Stomach (tissue), 9 donors: ENCODE data around the gene RINL. TPM values are rescaled to one million over a fixed set of nuclear protein-coding genes. Genes with fewer than 3 reads are reported as not detected.
"Not testable (repeated sequence)": the region's sequence is repeated elsewhere in the genome, so short reads cannot be mapped to it uniquely, and the experiment has no call there.

Experiments
- DNase-seq, 2 donors: peaks; one replicate each; pipeline versions ENCODE4 v3.0.0 to v3.0.0-alpha.2; 2013 to 2019
- H3K27ac ChIP-seq, 5 donors: fragments of 200-600 bp in 4 of 5; sonication (generic) in 4 of 5; one replicate each; pipeline ENCODE4 v1.5.1; 2013 to 2019; ENCODE audit warnings: mild to moderate bottlenecking in 1 of 5, moderate library complexity in 1 of 5
- H3K27me3 ChIP-seq, 3 donors: fragments of 200-600 bp; sonication (generic); one replicate each; pipeline ENCODE4 v1.5.1; 2017 to 2019; ENCODE audit warnings: mixed run types in 1 of 3
- H3K36me3 ChIP-seq, 4 donors: fragments of 200-600 bp; sonication (generic); 1 replicate in 3 of 4; 2 replicates in 1 of 4; pipeline ENCODE4 v1.5.1; 2016 to 2019
- H3K4me1 ChIP-seq, 4 donors: fragments of 200-600 bp; sonication (generic); one replicate each; pipeline ENCODE4 v1.5.1; 2016 to 2019
- H3K4me3 ChIP-seq, 4 donors: fragments of 200-600 bp; sonication (generic) in 3 of 4; one replicate each; pipeline ENCODE4 v1.5.1; 2016 to 2019; ENCODE audit warnings: mild to moderate bottlenecking in 1 of 4
- H3K9me3 ChIP-seq, 4 donors: fragments of 200-600 bp; sonication (generic); one replicate each; pipeline ENCODE4 v1.5.1; 2016 to 2019
- EP300 ChIP-seq: sonication (generic); formaldehyde crosslinking; IDR thresholded peaks from one replicate; pipeline ENCODE4 v1.6.1; 2017; ENCODE audit warnings: antibody characterized with exemption
- POLR2A ChIP-seq, 4 donors: fragments of 450-650 bp; IDR thresholded peaks; one replicate each; pipeline ENCODE4 v1.6.1; 2016; ENCODE audit warnings: antibody characterized with exemption in 4 of 4, control low read depth in 2 of 4, mild to moderate bottlenecking in 1 of 4, moderate library complexity in 1 of 4
- POLR2AphosphoS5 ChIP-seq, 3 donors: sonication (generic); formaldehyde crosslinking; IDR thresholded peaks; one replicate each; pipeline ENCODE4 v1.6.1; 2016; ENCODE audit warnings: antibody characterized with exemption in 3 of 3
- WGBS, 5 donors: extraction: QIAGEN DNeasy Blood & Tissue Kit in 3 of 5; methylation state at CpG; one replicate each; pipeline versions ENCODE4 v1.1.5 to v1.1.7; 2013 to 2018; 5-methylcytosine and 5-hydroxymethylcytosine counted together
- intact Hi-C: fragments of 100-400 bp; cut with DNase I; formaldehyde crosslinking; loops from one replicate; pipeline ENCODE4 v1.15.1; 2023; ENCODE audit warnings: low total_unique reads
- polyA plus RNA-seq, 3 donors: library from polyadenylated mRNA; stranded (reverse); fragments of 200-250 nt; gene quantifications; one replicate each; pipeline ENCODE4 v1.2.3, GENCODE V29; 2013
- total RNA-seq, 5 donors: library from RNA; depleted of rRNA; stranded (reverse); fragments of >200 nt; gene quantifications; one replicate each; pipeline versions ENCODE4 v1.1.0 to v1.2.3, GENCODE V29; 2014 to 2016
- TF ChIP-seq, protein P1 (sequence below), 7 experiments: fragments of 450-650 bp in 4 of 7; fragments of 200-600 bp in 3 of 7; sonication (generic) in 3 of 7; IDR thresholded peaks; one replicate each; pipeline ENCODE4 v1.5.1; 2016 to 2019; ENCODE audit warnings: antibody characterized with exemption in 7 of 7, control low read depth in 2 of 7, mild to moderate bottlenecking in 1 of 7
- donor health status: healthy with polysubstance abuse.
- donor health status: Bipolar disorder and iron deficiency.
- donor health status: healthy.

The RINL gene
- total and polyA plus RNA-seq, 8 donors = 1.8 to 10.0 (median 6.9) TPM; not detected in 1

DNA sequence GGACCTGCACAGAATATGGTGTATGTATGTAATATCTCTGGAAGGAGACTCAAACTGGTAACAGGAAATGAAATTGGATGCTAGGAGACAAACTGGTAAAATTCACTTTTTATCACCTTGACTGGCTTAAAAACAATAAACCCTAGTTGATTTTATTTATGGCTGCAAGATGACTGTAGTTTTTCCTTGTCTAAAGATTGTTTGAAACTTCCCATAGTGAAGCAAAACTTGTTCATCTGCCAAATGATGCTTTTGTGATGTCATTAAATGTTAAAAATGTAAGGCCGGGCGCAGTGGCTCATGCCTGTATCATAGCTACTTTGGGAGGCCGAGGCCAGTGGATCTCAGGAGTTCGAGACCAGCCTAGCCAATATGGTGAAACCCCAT lies 44.0 kb downstream of the RINL start:
- Histone ChIP-seq H3K4me1 (peaks cover 47 to 77% (median 65%) of the 10 kb centered on the region in 4 donors), H3K27me3 (no peaks in the 10 kb centered on the region), H3K9me3 (no peaks in the 10 kb centered on the region), H3K36me3 (peaks cover 47 to 58% (median 56%) of the 10 kb centered on the region in 4 donors), H3K4me3 (no peak overlapping the region), H3K27ac (peak overlapping the region in 2 of 5 donors; percentile 78 to 97)
- no peak for DNase-seq
- intact Hi-C loops = no loop called here
- TF ChIP-seq EP300 (no peak), POLR2AphosphoS5 (IDR thresholded peaks at IDR 0.05) (no peak), POLR2A (IDR thresholded peaks at IDR 0.05) (no peak)
- TF ChIP-seq, protein P1, sequence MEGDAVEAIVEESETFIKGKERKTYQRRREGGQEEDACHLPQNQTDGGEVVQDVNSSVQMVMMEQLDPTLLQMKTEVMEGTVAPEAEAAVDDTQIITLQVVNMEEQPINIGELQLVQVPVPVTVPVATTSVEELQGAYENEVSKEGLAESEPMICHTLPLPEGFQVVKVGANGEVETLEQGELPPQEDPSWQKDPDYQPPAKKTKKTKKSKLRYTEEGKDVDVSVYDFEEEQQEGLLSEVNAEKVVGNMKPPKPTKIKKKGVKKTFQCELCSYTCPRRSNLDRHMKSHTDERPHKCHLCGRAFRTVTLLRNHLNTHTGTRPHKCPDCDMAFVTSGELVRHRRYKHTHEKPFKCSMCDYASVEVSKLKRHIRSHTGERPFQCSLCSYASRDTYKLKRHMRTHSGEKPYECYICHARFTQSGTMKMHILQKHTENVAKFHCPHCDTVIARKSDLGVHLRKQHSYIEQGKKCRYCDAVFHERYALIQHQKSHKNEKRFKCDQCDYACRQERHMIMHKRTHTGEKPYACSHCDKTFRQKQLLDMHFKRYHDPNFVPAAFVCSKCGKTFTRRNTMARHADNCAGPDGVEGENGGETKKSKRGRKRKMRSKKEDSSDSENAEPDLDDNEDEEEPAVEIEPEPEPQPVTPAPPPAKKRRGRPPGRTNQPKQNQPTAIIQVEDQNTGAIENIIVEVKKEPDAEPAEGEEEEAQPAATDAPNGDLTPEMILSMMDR (IDR thresholded peaks at IDR 0.05) = no peak
- 88 to 98% (median 96%) methylated on average over 4 of the region's 4 CpGs for WGBS, 5 donors

DNA sequence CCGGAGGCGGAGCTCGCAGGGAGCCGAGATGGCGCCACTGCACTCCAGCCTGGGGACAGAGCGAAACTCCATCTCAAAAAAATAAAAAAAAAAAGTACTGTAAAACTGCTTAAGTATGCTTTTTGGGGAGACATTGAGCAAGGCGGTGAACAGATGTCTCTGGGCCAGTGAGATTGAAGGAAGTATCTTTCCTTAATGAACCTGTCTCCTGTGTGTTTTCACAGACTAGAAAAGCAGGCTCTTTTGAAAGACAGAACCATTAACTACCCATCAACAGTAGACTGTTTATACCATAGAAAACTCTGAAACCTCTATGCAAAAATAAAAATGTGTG lies 45.0 kb downstream of the RINL start:
- Histone ChIP-seq H3K36me3 (peaks cover 44 to 58% (median 56%) of the 10 kb centered on the region in 4 donors), H3K27me3 (no peaks in the 10 kb centered on the region), H3K27ac (peak overlapping the region in 4 of 5 donors; percentile 94 to 97 (median 96)), H3K4me1 (peaks cover 36 to 77% (median 60%) of the 10 kb centered on the region in 4 donors), H3K4me3 (no peak overlapping the region), H3K9me3 (no peaks in the 10 kb centered on the region)
- WGBS, 5 donors = 88 to 95% (median 91%) methylated on average over 7 of the region's 7 CpGs
- DNase-seq = no peak
- no peak for TF ChIP-seq POLR2AphosphoS5 (IDR thresholded peaks at IDR 0.05)
- TF ChIP-seq, protein P1 (IDR thresholded peaks at IDR 0.05) = no peak
- no peak for TF ChIP-seq EP300
- no peak for TF ChIP-seq POLR2A (IDR thresholded peaks at IDR 0.05)
- intact Hi-C loops = no loop called here

DNA sequence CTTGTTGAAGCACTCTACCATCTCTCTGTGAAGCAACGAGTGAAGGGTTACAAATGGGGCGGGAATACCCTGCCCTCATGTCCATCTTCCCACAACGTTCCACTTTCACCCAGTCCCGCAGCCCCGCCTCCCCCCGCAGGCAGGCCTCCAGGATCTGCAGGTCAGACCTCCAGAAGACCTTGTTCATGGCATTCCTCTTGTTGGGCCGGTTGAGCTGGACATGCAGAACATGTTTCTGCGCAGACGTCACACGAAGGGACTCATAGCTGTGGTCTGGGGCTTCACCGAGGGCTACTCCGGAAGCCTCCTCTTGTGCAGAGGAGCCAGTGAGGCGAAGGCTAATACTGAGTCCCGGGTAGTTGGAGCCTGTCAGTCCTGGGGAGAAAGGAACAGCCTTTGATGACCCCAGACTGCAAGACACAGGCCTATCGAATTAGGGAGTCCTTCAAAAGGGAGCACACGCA lies 46.9 kb downstream of the RINL start:
- TF ChIP-seq, protein P1 (IDR thresholded peaks at IDR 0.05) = no peak
- TF ChIP-seq POLR2A (IDR thresholded peaks at IDR 0.05) (no peak), EP300 (peak; percentile 30), POLR2AphosphoS5 (IDR thresholded peaks at IDR 0.05) (peak; percentile 20 to 71 (median 25))
- intact Hi-C loops = no loop called here
- DNase-seq = peak; percentile 88
- Histone ChIP-seq H3K27me3 (no peaks in the 10 kb centered on the region), H3K36me3 (peaks cover 27 to 57% (median 55%) of the 10 kb centered on the region in 4 donors), H3K4me3 (peak overlapping the region; percentile 69 to 74 (median 73)), H3K4me1 (peaks cover 24 to 74% (median 56%) of the 10 kb centered on the region in 4 donors), H3K27ac (peak overlapping the region; percentile 91 to 97 (median 96)), H3K9me3 (no peaks in the 10 kb centered on the region)
- 0 to 3% (median 1%) methylated on average over 5 to 16 of the region's 16 CpGs for WGBS, 5 donors

DNA sequence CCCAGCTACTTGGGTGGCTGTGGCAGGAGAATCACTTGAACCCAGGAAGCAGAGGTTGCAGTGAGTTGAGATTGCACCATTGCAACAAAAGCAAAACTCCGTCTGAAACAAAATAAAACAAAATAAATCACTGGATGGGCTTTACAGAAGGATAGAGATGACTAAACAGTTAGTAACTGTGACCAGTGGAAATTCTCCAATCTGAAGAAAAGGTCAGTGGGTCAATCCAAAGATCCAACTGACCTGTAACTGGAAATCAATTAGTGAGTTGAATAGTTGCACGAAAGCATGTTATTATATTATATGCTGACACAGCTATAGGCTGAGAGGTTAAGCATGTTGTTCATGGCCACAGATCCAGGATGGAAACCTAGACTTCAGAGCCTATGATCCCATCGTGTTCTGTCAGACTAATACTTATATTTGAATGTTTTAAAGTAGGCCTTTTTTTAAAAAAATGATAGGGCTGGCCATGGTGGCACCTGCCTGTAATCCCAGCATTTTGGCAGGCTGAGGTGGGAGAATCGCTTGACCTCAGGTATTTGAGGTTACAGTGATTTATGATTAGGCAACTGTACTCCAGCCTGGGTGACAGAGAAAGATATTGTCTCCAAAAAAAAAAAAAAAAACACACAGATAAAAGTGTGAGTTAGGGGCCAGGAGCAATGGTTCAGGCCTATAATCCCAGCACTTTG lies 47.9 kb downstream of the RINL start:
- Histone ChIP-seq H3K27me3 (no peaks in the 10 kb centered on the region), H3K27ac (peak overlapping the region in 4 of 5 donors; percentile 94 to 97 (median 96)), H3K4me3 (peak overlapping the region in 2 of 4 donors; percentile 72 to 74), H3K4me1 (peaks cover 16 to 74% (median 51%) of the 10 kb centered on the region in 4 donors), H3K9me3 (no peaks in the 10 kb centered on the region), H3K36me3 (peaks cover 25 to 57% (median 55%) of the 10 kb centered on the region in 4 donors)
- 71 to 77% (median 75%) methylated on average over 4 of the region's 4 CpGs for WGBS, 5 donors
- intact Hi-C loops = no loop called here
- DNase-seq = no peak
- TF ChIP-seq POLR2AphosphoS5 (IDR thresholded peaks at IDR 0.05) = no peak
- no peak for TF ChIP-seq EP300
- TF ChIP-seq, protein P1 (IDR thresholded peaks at IDR 0.05) = no peak

DNA sequence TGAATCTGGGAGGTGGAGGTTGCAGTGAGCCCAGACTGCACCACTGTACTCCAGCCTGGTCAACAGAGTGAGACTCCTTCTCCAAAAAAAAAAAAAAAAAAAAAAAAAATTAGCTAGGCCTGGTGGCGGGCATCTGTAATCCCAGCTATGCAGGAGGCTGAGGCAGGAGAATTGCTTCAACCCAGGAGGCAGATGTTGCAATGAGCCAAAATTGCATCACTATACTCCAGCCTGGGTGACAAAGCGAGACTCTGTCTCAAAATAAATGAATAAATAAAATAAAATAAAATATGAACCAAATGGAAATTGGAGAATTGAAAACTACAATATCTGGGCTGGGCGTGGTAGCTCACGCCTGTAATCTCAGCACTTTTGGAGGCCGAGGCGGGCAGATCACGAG lies 48.9 kb downstream of the RINL start:
- Histone ChIP-seq H3K4me1 (peaks cover 16 to 72% (median 49%) of the 10 kb centered on the region in 4 donors), H3K36me3 (peaks cover 25 to 63% (median 51%) of the 10 kb centered on the region in 4 donors)
- H3K9me3 ChIP-seq, H3K27me3 ChIP-seq, DNase-seq, H3K27ac ChIP-seq, H3K4me3 ChIP-seq, intact Hi-C loops: not testable (repeated sequence)
- WGBS, 5 donors = 90 to 97% (median 95%) methylated on average over 7 of the region's 7 CpGs
